MCF 10A (cell line): ENCODE results near the gene CRB2. TPM values are rescaled to one million over a fixed set of nuclear protein-coding genes. Genes with fewer than 3 reads are reported as not detected.

Experiments used
- BruUV-seq: library from RNA; stranded (reverse); fragments of 400-500 nt; replicated peaks from 2 replicates; lab custom pipeline; 2021; lab: Mats Ljungman, UMichigan
- CTCF ChIA-PET: fragments of 300-600 bp; sonication (Branson Sonifier 250); formaldehyde crosslinking; extraction: SDS; loops from one replicate; lab custom pipeline; 2021; ENCODE audit warnings: antibody characterized with exemption, inconsistent platforms; lab: Yijun Ruan, JAX
- POLR2A ChIA-PET: fragments of 300-600, 350-650 bp; sonication (Branson Sonifier 250); formaldehyde crosslinking; extraction: SDS; loops from one replicate; lab custom pipeline; 2020; ENCODE audit warnings: antibody characterized with exemption, inconsistent platforms; lab: Yijun Ruan, JAX
- DNase-seq: peaks from one replicate; pipeline ENCODE4 v3.0.0-alpha.2; 2018; ENCODE audit not compliant: unreplicated experiment
- H3K27ac Mint-ChIP-seq: one replicate; pipeline ENCODE4 v1.8.0; 2022; ENCODE audit warnings: mild to moderate bottlenecking, low read depth, mixed read lengths; ENCODE audit not compliant: unreplicated experiment
- H3K27me3 Mint-ChIP-seq: one replicate; pipeline ENCODE4 v1.8.0; 2022; ENCODE audit warnings: mixed read lengths; ENCODE audit not compliant: insufficient read depth, unreplicated experiment
- H3K36me3 Mint-ChIP-seq: one replicate; pipeline ENCODE4 v1.8.0; 2022; ENCODE audit warnings: mild to moderate bottlenecking, moderate library complexity, mixed read lengths; ENCODE audit not compliant: insufficient read depth, unreplicated experiment
- H3K4me1 Mint-ChIP-seq: one replicate; pipeline ENCODE4 v1.8.0; 2022; ENCODE audit warnings: mixed read lengths; ENCODE audit not compliant: insufficient read depth, unreplicated experiment
- H3K4me3 Mint-ChIP-seq: one replicate; pipeline ENCODE4 v1.8.0; 2022; ENCODE audit warnings: mild to moderate bottlenecking, moderate library complexity, mixed read lengths; ENCODE audit not compliant: unreplicated experiment
- H3K9me3 Mint-ChIP-seq: one replicate; pipeline ENCODE4 v1.8.0; 2022; ENCODE audit warnings: mixed read lengths; ENCODE audit not compliant: unreplicated experiment
- intact Hi-C: fragments of 100-400 bp; cut with micrococcal nuclease; formaldehyde crosslinking; loops from 2 replicates; pipeline ENCODE4 v1.14.1; 2022
- total RNA-seq: library from RNA; stranded (reverse); gene quantifications from 2 replicates; pipeline ENCODE4 v1.2.3, GENCODE V29; 2022
- TF ChIP-seq, protein P1 (sequence below): fragments of 200-600 bp; IDR thresholded peaks from one replicate; pipeline ENCODE4 v1.8.0; 2022; ENCODE audit warnings: antibody characterized with exemption, mild to moderate bottlenecking; ENCODE audit not compliant: unreplicated experiment

The CRB2 gene
- total RNA-seq, 1 experiment from 2014 or later: not detected

DNA sequence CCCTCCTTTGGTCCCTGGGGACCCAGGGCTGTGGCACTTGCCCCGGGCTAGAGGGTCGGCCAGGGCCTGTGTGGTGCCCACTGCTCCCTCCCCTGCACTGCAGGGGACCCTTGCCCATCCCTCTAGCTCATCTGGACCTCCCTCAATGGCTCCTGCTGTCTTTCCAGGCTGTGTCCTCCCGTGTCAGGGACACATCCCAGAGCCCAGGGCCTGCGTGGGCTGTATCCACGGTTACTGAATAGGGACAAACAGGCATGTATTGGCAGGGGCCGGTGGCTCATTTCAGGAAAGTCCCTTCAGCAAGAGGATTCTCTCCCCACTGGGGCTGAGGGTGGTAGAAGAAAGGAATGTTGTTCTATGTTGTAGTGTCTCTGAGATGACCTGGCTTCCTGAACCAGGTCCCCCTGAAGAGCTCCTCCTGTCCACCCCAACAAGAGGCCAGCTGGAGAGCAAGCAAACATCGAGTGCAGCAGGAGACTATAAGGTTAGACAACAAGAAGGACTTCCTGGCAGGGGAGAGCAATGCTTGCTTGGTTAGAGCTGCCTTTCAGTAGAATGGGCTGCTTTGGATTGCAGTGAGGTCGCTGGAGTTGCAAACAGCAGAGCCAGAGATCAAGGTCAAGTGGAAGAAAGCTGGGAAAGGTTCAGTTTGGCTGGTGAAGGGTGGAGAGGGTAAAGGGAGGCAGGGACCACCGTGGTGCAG, 1.0 kb upstream of the CRB2 start:
- ChIA-PET CTCF (interaction anchor here (0.5 to 2.0 kb wide), 16 partner anchors 9 to 890 kb away, joined by 3 to 8 read pairs (median 4); no protein-coding TSS in a partner anchor), POLR2A (no interaction called here)
- Mint-ChIP-seq H3K27ac (no peak overlapping the region), H3K4me3 (no peak overlapping the region), H3K9me3 (no peaks in the 10 kb centered on the region), H3K36me3 (no peaks in the 10 kb centered on the region), H3K27me3 (peaks cover 51% of the 10 kb centered on the region), H3K4me1 (peaks cover 5% of the 10 kb centered on the region)
- BruUV-seq: no TSS peak
- intact Hi-C loops: loop anchor here (1.0 to 5.0 kb wide), 2 partner anchors 30 to 363 kb away; no protein-coding TSS in a partner anchor
- DNase-seq: no peak
- TF ChIP-seq, protein P1, sequence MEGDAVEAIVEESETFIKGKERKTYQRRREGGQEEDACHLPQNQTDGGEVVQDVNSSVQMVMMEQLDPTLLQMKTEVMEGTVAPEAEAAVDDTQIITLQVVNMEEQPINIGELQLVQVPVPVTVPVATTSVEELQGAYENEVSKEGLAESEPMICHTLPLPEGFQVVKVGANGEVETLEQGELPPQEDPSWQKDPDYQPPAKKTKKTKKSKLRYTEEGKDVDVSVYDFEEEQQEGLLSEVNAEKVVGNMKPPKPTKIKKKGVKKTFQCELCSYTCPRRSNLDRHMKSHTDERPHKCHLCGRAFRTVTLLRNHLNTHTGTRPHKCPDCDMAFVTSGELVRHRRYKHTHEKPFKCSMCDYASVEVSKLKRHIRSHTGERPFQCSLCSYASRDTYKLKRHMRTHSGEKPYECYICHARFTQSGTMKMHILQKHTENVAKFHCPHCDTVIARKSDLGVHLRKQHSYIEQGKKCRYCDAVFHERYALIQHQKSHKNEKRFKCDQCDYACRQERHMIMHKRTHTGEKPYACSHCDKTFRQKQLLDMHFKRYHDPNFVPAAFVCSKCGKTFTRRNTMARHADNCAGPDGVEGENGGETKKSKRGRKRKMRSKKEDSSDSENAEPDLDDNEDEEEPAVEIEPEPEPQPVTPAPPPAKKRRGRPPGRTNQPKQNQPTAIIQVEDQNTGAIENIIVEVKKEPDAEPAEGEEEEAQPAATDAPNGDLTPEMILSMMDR: no peak

DNA sequence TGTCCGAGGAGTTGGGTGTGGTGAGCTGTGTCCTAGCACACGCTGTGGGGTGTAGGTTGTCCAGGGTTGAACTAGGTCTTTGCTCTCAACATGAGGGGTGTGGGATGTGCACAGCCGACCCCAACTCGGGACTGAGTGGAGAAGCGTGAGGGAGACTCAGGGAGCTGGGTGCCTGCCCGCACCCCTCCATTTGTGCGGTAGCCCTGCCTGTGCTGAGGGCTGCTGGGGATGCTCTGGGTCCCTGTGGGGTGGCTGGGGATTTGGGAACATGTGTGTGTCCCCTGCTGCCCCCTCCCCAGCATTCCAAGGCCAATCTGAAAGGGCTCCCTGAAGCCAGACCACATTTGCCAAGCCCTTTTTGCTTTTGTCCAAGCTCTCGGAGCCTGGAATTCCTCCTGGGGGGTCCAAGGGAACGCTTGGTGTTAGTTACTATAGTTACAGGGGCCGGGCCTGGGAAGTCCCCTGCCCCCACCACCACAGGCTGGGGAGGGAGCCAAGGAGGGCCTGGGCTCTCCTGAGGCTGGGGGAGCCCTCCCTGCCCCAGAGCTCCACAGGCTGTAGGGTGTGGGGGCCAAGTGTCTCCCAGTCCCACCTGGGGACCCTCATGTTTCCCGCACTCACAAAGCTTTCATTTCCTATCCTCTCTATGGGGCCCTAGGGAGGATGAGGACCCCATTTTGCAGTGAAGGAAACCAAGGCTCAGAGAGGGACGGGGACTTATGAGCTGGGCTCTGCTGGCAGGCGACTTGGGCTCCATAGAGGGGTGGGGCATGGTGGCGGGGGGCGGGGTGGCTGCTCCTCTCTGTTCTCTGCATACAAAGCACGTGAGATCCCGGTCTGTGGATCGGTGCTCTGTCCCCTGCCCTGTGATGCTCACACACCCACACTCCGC, 1.1 kb downstream of the CRB2 start:
- BruUV-seq: no TSS peak
- ChIA-PET POLR2A (no interaction called here), CTCF (interaction anchor here (0.6 to 1.5 kb wide), 3 partner anchors 88 to 275 kb away, joined by 3 to 5 read pairs (median 4); no protein-coding TSS in a partner anchor)
- intact Hi-C loops: no loop called here
- H3K36me3 Mint-ChIP-seq: no peaks in the 10 kb centered on the region
- H3K27me3 Mint-ChIP-seq: peaks cover 36% of the 10 kb centered on the region
- TF ChIP-seq, protein P1: no peak
- H3K9me3 Mint-ChIP-seq: no peaks in the 10 kb centered on the region
- no peak overlapping the region for H3K27ac Mint-ChIP-seq
- H3K4me3 Mint-ChIP-seq: no peak overlapping the region
- no peaks in the 10 kb centered on the region for H3K4me1 Mint-ChIP-seq
- no peak for DNase-seq

DNA sequence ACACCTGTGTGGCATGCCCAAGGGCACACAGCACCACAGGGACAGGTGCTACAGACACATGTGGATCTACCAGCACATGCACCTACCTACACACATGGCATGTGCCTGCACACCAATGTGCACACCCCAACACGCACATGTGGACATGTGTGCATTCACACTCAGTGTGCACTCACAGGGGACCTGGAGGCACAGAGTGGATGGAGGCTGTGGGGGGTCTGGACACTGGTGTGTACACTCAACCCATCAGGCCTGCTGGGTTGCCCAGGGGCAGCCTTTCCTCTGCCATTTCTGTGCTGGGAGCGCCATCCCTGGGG, 1.7 kb downstream of the CRB2 start:
- H3K27me3 Mint-ChIP-seq: peaks cover 30% of the 10 kb centered on the region
- H3K4me1 Mint-ChIP-seq: no peaks in the 10 kb centered on the region
- BruUV-seq: no TSS peak
- H3K4me3 Mint-ChIP-seq: no peak overlapping the region
- H3K9me3 Mint-ChIP-seq: no peaks in the 10 kb centered on the region
- H3K36me3 Mint-ChIP-seq: no peaks in the 10 kb centered on the region
- H3K27ac Mint-ChIP-seq: no peak overlapping the region
- POLR2A ChIA-PET: no interaction called here
- TF ChIP-seq, protein P1: no peak
- intact Hi-C loops: no loop called here
- CTCF ChIA-PET: no interaction called here
- no peak for DNase-seq

DNA sequence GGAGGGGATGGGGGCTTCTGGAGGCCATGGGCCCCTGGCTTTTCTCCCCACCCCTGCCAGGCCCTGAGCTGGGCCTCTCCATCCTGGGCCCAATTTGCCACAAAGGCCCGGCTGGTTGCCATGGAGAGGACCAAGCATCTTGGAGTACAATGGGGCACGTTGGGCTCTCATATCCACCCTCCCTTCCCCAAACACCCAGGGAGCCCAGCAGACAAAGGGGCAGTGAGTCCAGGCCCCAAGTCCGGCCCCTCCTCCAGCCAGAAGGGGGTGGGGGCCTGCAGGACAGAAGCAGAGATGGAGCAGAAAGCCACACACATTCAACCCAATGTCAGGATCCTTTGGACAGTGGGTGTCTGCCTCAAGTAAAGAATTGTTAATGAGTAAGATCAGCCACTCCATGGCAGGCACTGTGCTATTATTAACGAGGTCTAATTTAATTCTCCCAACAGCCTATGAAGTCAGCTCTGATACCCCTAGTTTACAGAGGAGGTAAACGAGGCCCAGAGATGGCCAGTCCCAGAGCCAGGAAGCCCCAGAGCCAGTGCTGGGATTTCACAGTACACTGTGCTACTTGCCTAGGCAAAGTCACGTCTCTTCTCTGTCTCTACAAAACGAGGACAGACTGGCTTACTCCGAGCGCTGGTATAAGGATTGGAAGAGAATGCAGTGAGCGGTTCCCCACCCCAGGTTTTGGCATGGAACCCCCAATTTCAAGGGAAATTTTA, 2.3 kb downstream of the CRB2 start:
- Mint-ChIP-seq H3K9me3 (no peaks in the 10 kb centered on the region), H3K27me3 (peaks cover 24% of the 10 kb centered on the region), H3K4me1 (no peaks in the 10 kb centered on the region), H3K27ac (no peak overlapping the region), H3K4me3 (no peak overlapping the region), H3K36me3 (no peaks in the 10 kb centered on the region)
- no peak for DNase-seq
- no TSS peak for BruUV-seq
- intact Hi-C loops: no loop called here
- ChIA-PET CTCF (interaction anchor here (3.3 kb wide), 1 partner anchor 9 kb away, joined by 33 read pairs; no protein-coding TSS in a partner anchor), POLR2A (no interaction called here)
- TF ChIP-seq, protein P1: no peak
